NCI-H187 (cell line): ENCODE data around the gene PITX1.

Source experiments
- DNase-seq, 2 experiments: peaks; one replicate each; lab custom pipeline; 2025; lab: John Stamatoyannopoulos, UW

Gene PITX1

DNA sequence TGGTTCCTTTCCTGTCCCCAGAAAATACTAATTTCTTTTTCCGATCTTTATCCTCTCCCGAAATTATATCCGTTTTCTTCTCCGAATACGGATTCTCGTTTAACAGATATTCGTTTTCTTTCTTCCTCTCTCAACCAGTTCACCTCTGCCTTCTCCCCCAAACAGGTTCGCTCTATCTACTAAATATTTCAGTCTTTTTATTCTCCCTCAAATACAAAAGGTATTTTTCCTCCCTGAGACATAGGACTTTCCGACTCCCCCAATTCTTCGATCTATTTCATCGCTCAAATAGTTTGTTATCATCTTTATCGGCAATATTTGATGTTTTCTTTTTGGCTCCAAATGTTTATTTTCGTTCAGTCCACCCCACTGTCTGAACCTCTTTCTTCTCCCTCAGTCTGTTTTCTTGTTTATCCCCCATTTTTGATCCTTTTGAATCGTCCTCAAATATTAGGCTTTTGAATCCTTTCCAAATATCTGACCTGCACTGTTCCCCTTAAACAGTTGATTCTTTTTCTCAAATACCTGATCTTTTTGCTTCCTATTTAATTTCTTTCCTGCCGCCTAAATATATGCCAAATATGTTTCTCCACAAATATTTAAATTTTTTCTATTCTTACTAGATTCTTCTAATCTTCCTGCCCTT lies 4.4 kb downstream of the PITX1 start:
- DNase-seq, result no peak

DNA sequence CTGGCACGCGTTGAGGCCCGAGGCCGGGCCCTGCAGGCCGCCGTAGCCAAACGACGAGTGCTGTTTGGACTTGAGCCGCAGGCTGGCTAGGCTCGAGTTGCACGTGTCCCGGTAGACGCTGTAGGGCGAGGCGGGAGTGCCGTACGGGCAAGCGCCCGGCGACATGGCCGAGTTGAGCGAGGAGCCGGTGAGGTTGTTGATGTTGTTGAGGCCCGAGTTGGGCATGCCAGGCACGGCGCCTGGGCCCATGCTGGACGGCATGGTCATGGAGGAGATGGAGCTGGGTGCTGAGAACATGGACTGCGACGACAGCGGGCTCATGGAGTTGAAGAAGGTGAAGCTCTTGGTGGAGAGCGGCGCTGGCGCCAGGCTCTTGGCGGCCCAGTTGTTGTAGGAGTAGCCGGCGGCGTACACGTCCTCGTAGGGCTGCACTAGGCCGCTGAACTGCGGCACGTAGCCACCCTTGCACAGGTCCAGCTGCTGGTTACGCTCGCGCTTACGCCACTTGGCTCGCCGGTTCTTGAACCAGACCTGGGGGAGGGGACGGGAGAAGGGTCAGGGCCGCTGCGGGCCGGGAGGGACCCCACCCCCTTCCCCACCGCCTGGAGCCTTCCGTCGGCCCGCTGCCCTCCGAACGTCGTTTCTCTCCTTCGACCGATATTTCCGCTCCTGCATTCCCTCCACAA lies 5.1 kb downstream of the PITX1 start:
- no peak for DNase-seq

DNA sequence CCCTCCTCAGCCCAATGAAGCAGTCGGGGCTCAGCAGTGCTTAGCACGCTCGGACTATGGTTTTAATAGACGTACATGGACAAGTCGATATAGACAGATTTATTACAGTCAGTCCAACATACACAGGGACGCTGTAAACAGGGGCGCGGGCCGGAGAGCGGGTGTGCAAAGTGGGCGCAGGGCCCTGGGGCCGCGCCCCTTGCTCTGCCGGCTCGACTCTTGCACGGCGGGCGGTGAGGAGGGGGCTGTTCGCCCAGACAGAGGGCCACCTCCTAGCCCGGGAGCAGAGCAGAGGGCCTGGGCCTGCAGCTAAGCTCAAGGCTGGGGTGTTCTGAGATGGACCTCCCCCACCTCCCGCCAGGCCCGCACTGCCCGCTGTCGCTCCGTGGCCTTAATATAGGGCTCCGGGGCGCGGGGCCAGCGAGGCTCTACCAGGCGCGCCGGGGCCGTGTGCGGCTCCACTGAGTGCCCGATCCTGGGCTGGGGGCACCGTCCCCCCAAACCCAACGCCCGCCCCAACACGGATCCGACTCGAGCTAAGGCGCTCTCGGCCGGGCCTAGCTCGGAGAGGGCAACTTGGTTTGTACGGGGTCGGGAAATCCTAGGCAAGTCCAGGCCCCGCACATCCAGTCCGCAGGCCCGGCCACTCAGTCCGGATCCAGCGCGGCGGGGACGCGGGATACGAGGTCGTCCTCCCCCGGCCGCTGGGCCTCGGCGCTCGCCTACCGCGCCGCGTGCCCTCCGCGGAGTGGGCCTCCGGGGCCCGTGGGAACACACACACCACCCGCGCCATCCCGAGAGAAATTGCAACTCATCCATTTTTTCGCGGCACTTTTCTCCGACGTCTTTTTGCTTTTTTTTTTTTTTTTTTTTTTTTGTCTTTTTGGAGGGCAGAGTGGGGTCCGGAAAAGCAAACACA lies 6.1 kb downstream of the PITX1 start:
- DNase-seq, result no peak

DNA sequence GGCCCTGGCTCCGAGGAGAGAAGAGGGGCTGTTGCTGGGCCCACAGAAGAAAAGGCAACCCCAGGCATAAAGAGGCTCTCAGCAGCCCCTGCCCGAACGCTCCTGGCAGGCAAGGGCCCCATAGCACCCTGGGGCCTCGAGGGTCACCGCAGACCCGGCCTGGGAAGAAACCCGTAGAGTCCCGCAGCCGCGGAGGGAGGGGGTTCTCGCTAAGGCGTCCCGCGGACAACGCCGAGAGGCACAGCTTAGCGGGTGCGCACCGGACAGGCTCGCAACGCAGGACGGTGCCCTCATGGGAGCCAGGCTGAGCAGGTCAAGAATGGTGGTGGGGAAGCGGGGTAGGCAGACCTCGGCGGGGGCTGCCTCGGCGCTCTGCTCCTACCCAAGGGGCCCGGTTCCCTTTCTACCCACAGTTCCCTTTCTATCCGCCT lies 6.7 kb downstream of the PITX1 start:
- no peak for DNase-seq

DNA sequence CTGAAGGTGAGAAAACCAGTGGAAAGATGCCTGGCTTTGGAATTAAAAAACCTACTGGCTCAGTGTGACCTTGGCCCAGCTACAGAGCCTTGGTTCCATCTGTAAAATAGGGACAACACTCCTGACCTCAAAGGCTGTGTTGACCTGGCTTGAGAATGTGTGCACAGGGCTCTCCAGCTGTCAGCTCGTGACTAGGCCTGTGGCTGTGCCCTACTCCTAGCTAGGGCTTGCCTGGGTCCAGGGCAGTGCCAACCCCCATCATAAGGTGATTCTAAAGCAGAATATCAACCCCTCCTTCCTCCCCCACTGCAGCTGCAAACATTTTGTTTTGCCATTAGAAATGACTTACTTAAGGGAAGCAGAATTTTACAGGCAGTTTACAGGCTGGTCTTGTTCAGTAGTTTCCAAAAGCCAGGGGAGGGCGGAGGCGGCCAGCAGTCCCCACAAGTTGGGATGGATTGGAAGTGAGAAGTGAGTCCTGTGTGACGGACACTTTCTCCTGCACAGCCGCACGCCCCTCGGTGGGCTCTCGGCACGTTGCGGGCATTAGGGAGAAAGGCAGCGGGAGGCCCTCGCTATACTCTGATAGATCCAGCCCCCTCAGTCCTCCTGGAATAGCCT lies 7.3 kb downstream of the PITX1 start:
- DNase-seq, result no peak

DNA sequence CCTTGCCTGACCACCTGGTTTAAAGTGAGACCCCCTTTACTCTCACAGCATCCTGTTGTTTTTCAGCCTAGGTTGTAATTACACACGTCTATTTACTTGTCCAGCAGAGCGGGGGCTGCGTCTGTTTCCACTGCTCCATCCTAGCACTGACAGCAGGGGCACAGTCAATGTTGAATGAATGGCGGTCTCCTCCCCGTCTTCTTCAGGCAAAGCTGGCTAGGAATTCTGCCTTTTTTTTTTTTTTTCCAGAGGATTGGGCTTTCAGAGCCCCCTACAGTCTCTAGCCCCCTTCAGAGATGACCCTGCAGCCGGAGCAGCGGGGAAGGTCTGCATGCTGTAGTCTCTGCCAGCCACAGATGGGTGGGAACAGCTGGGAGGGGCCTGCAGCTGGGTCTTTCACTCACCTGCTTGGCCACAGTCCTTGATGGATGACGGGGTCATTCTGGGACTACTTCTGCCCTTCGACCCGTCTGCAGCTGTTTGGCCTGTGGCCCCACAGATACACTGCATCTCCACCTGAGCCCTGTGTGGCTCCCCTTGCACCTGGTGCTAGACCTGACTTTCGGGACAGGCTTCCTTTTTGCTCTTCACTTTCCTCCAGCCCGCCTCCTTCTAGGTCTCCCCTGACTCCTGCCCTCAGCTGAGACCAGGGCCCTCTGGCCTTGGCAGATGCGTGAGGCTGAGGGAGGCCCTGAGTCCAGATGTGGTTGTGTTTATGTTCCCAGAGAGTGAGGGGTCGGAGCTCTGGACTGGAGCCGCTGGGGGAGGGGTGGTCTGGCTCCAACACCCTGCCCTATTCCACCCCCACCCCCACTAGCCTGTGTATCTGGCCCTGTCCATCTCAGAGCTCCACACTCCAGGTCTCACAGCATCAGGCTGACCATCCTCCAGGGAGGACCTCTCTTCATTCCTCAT lies 8.0 kb downstream of the PITX1 start:
- no peak for DNase-seq

DNA sequence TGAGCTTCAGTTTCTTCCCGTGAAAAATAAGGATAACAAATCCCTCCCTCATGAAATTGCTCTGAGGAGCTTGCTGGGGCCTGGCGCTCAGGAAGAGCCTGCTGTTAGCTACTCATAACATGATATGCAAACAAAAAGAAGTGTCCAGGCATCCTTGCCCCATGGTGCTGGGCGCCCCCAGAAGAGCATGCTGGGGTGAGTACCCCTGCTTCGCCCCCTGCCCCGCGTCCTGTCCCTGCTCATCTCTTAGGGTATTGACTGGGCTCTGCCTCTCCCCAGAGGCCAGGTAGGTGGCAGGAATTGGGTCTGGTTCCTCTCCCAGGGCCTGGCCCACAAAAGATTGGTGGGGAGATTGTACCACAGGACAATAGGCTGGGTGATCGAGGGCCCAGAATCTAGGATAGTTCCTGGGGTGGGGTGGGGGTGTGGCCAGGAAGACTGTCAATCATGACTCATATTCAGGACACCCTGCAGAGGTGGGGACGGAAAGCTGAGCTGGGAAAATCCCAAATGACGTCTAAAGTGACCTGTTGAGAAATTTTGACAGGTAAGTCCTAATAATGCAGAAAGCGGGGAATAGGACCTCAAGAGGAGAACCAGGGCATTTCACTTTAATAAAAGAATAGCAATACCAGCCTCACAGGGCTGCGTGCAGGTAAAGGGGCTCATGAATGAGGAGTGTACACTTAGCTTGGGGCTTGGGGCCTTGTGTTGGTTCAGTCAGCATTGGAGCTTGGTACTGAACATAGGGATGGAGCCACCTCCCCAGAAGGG lies 8.9 kb downstream of the PITX1 start:
- DNase-seq, result no peak

DNA sequence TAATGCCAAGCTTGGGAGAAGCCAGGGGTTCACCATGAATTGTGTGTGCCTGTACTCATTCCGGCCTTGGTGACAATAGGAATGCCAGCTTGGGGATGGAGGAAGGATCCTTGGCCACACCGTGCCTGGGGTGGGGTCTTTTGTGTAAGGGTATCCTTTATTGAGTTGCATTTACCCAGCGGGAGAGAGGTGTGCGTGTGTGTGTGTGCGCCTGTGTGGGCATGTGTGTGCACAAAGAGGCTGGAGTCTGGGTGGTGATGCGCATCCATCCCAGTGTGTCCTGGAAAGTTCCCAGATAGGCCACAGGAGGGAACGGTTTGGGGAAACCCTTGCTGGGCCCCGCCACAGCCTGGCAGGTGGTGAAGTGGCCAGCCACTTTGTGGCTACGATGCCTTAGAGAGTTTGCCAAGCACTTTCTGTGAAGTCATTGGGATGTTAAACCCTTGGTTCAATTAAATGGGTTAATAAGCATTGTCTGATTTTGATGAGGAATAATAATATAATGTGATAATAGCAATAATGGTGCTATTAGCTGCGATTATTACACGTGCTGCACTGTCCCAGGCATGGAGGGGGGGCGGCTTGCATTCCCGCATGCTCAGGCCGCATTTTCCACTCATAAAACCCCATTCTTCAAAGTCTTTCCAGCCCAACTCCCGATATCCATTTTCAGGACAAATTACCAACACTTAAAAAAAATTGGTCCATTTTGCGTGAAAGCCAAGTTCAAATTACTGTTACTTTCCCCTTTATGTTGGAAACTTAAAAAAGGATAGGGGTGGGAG lies 13.7 kb downstream of the PITX1 start:
- DNase-seq, result no peak

DNA sequence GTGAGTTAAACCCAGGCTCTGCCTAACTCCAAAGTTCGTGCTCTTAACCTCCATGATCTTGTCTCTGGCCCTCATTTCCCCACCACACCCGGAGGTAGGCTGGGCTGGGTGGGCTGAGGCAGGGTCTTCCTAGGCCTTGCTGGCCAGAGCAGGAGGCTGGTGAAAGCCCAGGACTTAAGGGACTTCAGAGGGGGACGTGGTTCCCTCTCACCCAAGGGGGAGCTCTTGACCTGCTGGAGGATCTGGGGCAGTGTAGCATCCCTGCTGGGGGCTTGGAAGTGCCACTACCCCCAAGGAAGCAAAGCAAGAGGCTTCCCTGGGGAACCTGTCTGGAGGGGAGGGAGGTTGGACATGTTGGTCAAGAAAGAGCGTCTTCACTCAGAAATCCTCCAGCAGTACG lies 14.7 kb downstream of the PITX1 start:
- DNase-seq, result no peak

DNA sequence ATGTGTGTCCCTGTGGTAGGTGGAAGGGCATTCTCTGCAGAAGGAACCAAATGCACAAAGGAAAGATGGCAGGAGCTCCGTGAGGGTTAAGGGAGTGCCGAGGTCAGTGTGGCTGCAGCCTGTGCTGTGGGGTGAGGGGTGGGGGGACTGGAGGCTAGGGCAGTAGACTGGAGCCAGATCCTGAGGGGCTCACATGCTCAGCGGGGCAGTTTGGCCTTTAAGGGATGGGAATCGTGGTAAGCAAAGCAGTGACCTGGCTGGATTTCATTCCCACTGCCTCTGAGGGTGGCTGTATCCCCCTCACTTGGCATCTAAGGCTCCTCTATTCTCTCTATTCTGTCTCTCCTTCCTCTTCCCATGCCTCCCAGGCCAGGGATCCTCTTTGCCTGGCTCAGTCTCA lies 15.6 kb downstream of the PITX1 start:
- DNase-seq, result no peak

DNA sequence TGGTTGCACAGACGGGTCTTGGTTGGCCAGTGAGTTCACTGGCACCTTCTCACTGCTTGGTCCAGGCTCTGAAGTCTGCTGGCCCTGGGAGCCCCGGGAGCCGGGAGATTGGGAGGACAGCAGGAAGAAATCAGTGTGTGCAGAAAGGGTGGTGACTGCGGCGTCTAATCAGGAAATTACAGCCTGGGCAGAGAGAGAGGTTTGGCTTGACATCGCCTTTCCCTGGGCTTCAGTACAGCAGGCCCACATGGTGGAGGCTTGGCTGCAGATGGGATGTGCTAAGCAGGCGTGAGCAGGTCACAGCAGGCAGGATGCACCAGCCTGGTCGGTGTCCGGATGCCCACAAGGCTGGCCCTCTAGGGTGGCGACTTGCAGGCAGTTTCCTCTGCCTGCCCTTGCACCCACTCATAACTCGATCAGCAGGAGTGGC lies 17.2 kb downstream of the PITX1 start:
- DNase-seq, result no peak

DNA sequence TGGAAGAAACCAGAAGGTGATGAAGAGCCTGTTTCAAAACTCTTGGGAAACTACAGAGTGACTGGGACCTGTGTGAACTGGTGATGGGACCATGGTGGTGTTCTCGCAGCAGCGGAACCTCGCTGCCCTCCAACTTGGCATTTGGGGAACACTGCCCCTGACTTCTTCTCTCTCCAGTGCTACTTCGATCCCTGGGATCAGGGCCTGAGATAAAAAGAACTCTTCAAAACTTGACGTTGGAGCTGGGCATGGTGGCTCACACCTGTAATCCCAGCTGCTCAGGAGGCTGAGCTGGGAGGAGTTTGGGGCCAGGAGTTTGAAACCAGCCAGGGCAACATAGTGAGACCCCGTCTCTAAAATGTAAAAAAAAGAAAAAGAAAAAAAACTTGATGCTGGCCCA lies 18.1 kb downstream of the PITX1 start:
- no peak for DNase-seq

DNA sequence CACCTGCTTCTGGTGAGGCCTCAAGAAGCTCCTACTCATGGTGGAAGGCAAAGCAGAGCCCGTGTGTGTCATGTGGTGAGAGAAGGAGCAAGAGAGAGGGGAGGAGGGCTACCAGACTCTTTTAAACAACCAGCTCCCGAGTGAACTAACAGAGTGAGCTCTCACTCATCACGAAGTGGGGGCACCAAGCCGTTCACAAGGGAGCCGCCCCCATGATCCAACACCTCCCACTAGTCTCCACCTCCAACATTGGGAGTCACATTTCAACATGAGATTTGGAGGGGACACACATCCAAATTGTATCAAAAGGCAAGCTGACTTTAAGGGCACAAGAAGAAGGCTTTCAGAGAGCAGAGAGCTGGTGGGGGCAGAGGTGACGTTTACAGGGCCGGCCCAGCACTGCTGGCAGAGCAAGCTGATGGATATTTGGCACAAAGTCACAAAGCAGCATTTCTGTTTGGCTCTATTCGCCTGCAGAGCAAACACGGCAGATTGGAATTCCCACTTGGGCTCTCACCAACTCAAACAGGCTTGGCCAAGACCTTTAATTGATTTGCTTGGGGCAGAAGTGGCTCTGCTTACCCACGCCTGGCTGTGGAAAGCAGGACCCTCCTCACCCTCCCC lies 20.0 kb downstream of the PITX1 start:
- DNase-seq, result no peak

DNA sequence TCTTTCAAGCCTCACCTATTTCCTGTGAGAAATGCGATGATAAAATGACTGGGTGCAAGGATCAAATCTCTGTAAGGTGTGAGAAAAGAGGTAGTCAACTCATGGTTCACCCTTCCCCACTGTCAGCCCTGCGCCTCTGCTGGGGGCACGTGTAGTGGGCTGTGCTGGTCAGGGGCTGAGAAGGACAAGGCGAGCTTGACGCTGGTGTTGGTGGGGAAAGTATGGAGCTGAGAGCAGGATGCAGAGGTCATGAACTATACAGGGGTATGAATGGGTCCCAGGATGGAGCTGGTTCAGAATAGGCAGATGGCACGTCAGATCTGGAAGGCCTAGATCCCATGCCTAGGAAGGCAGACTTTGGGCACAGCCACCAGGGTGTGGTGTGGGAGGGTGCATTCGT lies 20.6 kb downstream of the PITX1 start:
- no peak for DNase-seq

DNA sequence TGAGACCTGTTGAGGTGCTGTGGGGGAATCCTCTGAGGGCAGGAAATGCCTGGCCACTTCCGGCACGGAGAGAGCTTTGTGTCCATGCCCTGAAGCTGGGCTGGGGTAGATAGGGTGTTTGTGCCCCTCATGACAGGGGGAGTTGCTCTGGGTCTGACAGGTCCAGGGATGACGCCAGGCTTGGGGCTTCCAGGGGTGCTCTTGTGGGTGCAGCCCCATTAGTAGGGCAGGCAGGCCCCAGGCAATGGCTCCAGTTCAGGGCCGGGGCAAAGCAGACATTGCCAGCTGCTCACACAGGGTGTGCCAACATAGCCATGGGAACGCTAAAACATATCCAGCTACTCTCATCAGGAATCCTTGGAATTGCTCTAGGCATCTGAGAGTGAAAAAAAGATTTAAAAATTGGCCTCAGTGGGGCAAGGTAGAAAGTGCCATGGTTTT lies 21.1 kb downstream of the PITX1 start:
- no peak for DNase-seq

DNA sequence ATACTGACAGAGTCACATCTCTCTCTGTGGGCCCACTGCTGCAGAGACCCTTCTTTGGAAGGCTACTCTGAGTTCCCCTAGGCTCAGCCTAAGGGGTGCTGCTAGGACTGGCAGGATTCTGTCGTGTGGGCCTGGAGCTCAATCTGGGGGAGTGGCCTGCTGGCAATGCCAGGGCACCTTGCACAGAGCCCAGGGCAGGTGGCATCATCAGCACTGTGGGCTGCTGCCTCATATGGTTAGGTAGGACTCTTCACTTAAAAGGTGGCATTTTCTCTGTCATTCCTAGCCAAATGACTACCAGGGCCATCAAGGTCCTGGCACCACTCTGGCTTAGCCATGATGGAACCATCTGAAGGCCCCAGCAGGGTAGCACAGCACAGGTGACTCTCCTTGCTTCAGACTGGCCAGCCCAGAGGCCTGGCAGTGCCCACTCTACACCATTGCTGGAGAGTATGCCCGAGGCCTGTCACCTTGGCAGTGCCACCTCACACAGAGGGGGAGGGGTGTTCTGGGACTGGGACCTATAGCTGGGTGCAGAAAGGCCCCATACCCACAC lies 21.9 kb downstream of the PITX1 start:
- DNase-seq, result no peak

DNA sequence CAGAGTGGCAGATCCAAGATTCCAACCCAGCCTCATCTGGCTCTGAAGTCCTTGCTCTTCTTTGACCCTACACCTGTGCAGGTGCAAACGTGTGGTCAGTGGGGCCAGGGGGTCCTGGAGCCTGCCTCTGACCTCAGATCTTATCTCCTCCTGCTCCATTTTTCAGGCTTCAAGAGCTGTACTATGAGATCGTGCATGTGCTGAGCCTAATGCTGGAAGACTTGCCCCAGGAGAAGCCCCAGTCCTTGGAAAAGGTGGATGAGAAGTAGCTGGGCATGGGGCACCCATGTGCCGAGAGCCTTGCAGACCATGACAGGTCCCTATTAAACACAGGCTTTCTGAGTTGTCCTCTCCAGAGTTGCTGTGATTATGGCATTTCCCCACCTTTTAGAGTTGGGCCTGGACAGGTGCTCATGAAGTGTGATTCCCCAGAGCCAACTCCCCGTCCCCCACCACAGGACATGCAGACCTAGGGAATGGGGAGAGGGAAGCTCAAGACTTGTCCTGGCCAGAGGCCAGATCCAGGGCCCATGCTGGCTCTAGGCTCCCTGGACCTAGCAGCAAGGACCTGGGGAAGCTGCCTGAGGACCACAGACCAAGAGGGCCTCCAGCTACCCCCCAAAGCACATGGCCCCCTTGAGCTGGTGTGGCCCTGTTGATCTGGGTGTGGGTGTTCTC lies 22.5 kb downstream of the PITX1 start:
- DNase-seq, result no peak
